ENCODE measurements around the gene COPZ2. TPM values are rescaled to one million over a fixed set of nuclear protein-coding genes. Genes with fewer than 3 reads are reported as not detected.

COPZ2 gene
- total and polyA plus RNA-seq, 9 of the 15 experiments (the other 6 are each of a cell fraction or from before 2014, with no cell fraction given), result 0.22 to 0.49 TPM; not detected in 7

DNA sequence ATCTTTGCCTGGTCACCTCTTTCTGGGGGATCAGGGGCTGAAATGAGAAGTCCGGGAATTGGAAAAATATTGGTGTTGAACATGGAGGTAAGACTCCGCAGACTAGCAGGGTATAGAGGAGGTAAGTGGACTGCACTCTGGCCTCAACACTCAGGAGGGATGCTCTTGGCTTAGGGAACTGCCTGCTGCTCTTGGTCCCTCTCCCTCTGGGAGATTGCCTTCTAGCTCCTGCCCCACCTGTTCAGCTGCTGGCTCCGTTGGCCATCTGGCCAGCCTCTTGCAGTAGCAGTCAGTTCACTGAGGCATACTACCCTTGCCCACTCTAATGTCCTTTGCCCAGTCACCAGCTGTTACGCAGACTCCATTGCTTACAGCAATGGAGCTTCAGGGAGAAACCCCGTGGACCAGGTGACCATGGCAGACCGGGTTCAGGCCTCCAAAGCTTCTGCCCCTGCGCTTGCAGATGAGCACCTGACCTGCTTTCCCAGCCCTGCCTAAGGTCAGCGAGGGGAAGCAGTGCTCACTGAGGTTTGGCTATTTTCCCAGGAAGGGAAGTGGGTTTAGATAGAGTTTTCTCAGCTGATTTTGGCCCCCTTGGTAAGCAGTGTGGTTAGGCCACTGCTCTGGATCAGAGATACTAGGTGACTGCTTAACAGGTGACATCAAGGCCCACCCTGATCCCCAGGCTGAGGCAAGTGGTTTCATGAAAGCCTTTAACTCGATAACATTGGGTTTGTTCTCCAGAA is 54.8 kb downstream of the COPZ2 start (continued):
- TF ChIP-seq, protein P1, sequence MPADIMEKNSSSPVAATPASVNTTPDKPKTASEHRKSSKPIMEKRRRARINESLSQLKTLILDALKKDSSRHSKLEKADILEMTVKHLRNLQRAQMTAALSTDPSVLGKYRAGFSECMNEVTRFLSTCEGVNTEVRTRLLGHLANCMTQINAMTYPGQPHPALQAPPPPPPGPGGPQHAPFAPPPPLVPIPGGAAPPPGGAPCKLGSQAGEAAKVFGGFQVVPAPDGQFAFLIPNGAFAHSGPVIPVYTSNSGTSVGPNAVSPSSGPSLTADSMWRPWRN (IDR thresholded peaks at IDR 0.05; ENCODE audit: low read depth), result no peak
- TF ChIP-seq EP300 (IDR thresholded peaks at IDR 0.05; ENCODE audit: low read length) (no peak), RBM15 (IDR thresholded peaks at IDR 0.05; ENCODE audit: insufficient read depth, low read length) (no peak), ARID2 (IDR thresholded peaks at IDR 0.05) (no peak), MED1 (CRISPR knock-in tag; IDR thresholded peaks at IDR 0.05; ENCODE audit: borderline replicate concordance) (no peak), CTBP1 (IDR thresholded peaks at IDR 0.05; ENCODE audit: borderline replicate concordance) (no peak), ZNF217 (CRISPR knock-in tag; IDR thresholded peaks at IDR 0.05) (no peak), MYC (IDR thresholded peaks at IDR 0.05; ENCODE audit: low read depth, low read length) (no peak), MYC (CRISPR knock-in tag; IDR thresholded peaks at IDR 0.05; ENCODE audit: borderline replicate concordance, low read depth) (no peak; the same call in 1 of the 2 replicates), POLR3A (IDR thresholded peaks at IDR 0.05; ENCODE audit: borderline replicate concordance, extremely low read depth, insufficient read depth, insufficient read length) (no peak), ETV5 (CRISPR knock-in tag; IDR thresholded peaks at IDR 0.05; ENCODE audit: low read depth) (peak; percentile 35), ILK (tag; IDR thresholded peaks at IDR 0.05; ENCODE audit: borderline replicate concordance, low read depth) (no peak), PHB (CRISPR knock-in tag; IDR thresholded peaks at IDR 0.05) (no peak), KDM5B (IDR thresholded peaks at IDR 0.05; ENCODE audit: insufficient replicate concordance, low read depth, low read length) (peak; percentile 8), ZNF561 (CRISPR knock-in tag; conservative IDR thresholded peaks at IDR 0.05) (no peak)
- TF ChIP-seq, protein P2, sequence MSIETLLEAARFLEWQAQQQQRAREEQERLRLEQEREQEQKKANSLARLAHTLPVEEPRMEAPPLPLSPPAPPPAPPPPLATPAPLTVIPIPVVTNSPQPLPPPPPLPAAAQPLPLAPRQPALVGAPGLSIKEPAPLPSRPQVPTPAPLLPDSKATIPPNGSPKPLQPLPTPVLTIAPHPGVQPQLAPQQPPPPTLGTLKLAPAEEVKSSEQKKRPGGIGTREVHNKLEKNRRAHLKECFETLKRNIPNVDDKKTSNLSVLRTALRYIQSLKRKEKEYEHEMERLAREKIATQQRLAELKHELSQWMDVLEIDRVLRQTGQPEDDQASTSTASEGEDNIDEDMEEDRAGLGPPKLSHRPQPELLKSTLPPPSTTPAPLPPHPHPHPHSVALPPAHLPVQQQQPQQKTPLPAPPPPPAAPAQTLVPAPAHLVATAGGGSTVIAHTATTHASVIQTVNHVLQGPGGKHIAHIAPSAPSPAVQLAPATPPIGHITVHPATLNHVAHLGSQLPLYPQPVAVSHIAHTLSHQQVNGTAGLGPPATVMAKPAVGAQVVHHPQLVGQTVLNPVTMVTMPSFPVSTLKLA (conservative IDR thresholded peaks at IDR 0.05), result no peak
- TF ChIP-seq, protein P3, sequence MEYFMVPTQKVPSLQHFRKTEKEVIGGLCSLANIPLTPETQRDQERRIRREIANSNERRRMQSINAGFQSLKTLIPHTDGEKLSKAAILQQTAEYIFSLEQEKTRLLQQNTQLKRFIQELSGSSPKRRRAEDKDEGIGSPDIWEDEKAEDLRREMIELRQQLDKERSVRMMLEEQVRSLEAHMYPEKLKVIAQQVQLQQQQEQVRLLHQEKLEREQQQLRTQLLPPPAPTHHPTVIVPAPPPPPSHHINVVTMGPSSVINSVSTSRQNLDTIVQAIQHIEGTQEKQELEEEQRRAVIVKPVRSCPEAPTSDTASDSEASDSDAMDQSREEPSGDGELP (CRISPR knock-in tag; IDR thresholded peaks at IDR 0.05; ENCODE audit: borderline replicate concordance), result peak; percentile 40; the same call in 1 of the 2 replicates
- TF ChIP-seq, protein P4, sequence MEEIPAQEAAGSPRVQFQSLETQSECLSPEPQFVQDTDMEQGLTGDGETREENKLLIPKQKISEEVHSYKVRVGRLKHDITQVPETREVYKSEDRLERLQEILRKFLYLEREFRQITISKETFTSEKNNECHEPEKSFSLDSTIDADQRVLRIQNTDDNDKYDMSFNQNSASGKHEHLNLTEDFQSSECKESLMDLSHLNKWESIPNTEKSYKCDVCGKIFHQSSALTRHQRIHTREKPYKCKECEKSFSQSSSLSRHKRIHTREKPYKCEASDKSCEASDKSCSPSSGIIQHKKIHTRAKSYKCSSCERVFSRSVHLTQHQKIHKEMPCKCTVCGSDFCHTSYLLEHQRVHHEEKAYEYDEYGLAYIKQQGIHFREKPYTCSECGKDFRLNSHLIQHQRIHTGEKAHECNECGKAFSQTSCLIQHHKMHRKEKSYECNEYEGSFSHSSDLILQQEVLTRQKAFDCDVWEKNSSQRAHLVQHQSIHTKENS (CRISPR knock-in tag; IDR thresholded peaks at IDR 0.05), result no peak

Data from K562 (cell line).